ENCODE results near the gene WDR26.

The WDR26 gene

GRCh38 chr1:224411766-224412165 is 22.8 kb downstream of the WDR26 start:
- no peak for TF ChIP-seq TAF1 (IDR thresholded peaks at IDR 0.05; ENCODE audit: borderline replicate concordance, insufficient read depth, low read length)
- TF ChIP-seq POLR2AphosphoS5 (IDR thresholded peaks at IDR 0.05; ENCODE audit: low read depth, low read length) = no peak
- no peak for TF ChIP-seq SIN3A (IDR thresholded peaks at IDR 0.05; ENCODE audit: borderline replicate concordance, insufficient read depth, low read length)
- TF ChIP-seq REST (IDR thresholded peaks at IDR 0.05; ENCODE audit: insufficient read depth in 1 of 2, low read depth in 2 of 2, low read length in 2 of 2) = no peak
- no peak for TF ChIP-seq FOXP2 (optimal IDR thresholded peaks at IDR 0.05; ENCODE audit: borderline replicate concordance, extremely low read depth, extremely low read length, insufficient read depth)

GRCh38 chr1:224408294-224408590 is 26.4 kb downstream of the WDR26 start:
- TF ChIP-seq FOXP2 (optimal IDR thresholded peaks at IDR 0.05; ENCODE audit: borderline replicate concordance, extremely low read depth, extremely low read length, insufficient read depth) = no peak
- TF ChIP-seq TAF1 (IDR thresholded peaks at IDR 0.05; ENCODE audit: borderline replicate concordance, insufficient read depth, low read length) = no peak
- no peak for TF ChIP-seq SIN3A (IDR thresholded peaks at IDR 0.05; ENCODE audit: borderline replicate concordance, insufficient read depth, low read length)
- no peak for TF ChIP-seq POLR2AphosphoS5 (IDR thresholded peaks at IDR 0.05; ENCODE audit: low read depth, low read length)
- TF ChIP-seq REST (IDR thresholded peaks at IDR 0.05; ENCODE audit: insufficient read depth in 1 of 2, low read depth in 2 of 2, low read length in 2 of 2) = no peak

- TF ChIP-seq TAF1 (IDR thresholded peaks at IDR 0.05; ENCODE audit: borderline replicate concordance, insufficient read depth, low read length) (no peak), FOXP2 (optimal IDR thresholded peaks at IDR 0.05; ENCODE audit: borderline replicate concordance, extremely low read depth, extremely low read length, insufficient read depth) (no peak), POLR2AphosphoS5 (IDR thresholded peaks at IDR 0.05; ENCODE audit: low read depth, low read length) (no peak)
Measured at GRCh38 chr1:224407571-224408293, 26.9 kb downstream of the WDR26 start.

- TF ChIP-seq POLR2AphosphoS5 (IDR thresholded peaks at IDR 0.05; ENCODE audit: low read depth, low read length) = no peak
- TF ChIP-seq TAF1 (IDR thresholded peaks at IDR 0.05; ENCODE audit: borderline replicate concordance, insufficient read depth, low read length) = no peak
- TF ChIP-seq SIN3A (IDR thresholded peaks at IDR 0.05; ENCODE audit: borderline replicate concordance, insufficient read depth, low read length) = no peak
- no peak for TF ChIP-seq FOXP2 (optimal IDR thresholded peaks at IDR 0.05; ENCODE audit: borderline replicate concordance, extremely low read depth, extremely low read length, insufficient read depth)
- no peak for TF ChIP-seq REST (IDR thresholded peaks at IDR 0.05; ENCODE audit: insufficient read depth in 1 of 2, low read depth in 2 of 2, low read length in 2 of 2)
Measured at GRCh38 chr1:224406216-224406615, 28.4 kb downstream of the WDR26 start.

- no peak for TF ChIP-seq FOXP2 (optimal IDR thresholded peaks at IDR 0.05; ENCODE audit: borderline replicate concordance, extremely low read depth, extremely low read length, insufficient read depth)
Measured at GRCh38 chr1:224405604-224405970, 29.0 kb downstream of the WDR26 start.

- TF ChIP-seq TAF1 (IDR thresholded peaks at IDR 0.05; ENCODE audit: borderline replicate concordance, insufficient read depth, low read length) (no peak), FOXP2 (optimal IDR thresholded peaks at IDR 0.05; ENCODE audit: borderline replicate concordance, extremely low read depth, extremely low read length, insufficient read depth) (no peak), SIN3A (IDR thresholded peaks at IDR 0.05; ENCODE audit: borderline replicate concordance, insufficient read depth, low read length) (no peak), REST (IDR thresholded peaks at IDR 0.05; ENCODE audit: insufficient read depth in 1 of 2, low read depth in 2 of 2, low read length in 2 of 2) (no peak), POLR2AphosphoS5 (IDR thresholded peaks at IDR 0.05; ENCODE audit: low read depth, low read length) (no peak)
Measured at GRCh38 chr1:224404916-224405603, 29.5 kb downstream of the WDR26 start.

Data from PFSK-1 (cell line).